Urinary bladder (tissue), 4 donors: ENCODE measurements around the gene ZNF654. TPM values are rescaled to one million over a fixed set of nuclear protein-coding genes. Genes with fewer than 3 reads are reported as not detected.

Source experiments
- DNase-seq: peaks from one replicate; pipeline ENCODE4 v3.0.0-alpha.2; 2015; ENCODE audit errors: extremely low spot score
- H3K27ac ChIP-seq: one replicate; pipeline ENCODE4 v1.5.1; 2013; ENCODE audit warnings: low read depth, mild to moderate bottlenecking, moderate library complexity
- H3K36me3 ChIP-seq: one replicate; pipeline ENCODE4 v1.6.1; 2013; ENCODE audit warnings: mild to moderate bottlenecking, moderate library complexity; ENCODE audit not compliant: insufficient read depth
- H3K4me1 ChIP-seq: one replicate; pipeline ENCODE4 v1.6.1; 2013; ENCODE audit warnings: mild to moderate bottlenecking, moderate library complexity; ENCODE audit not compliant: insufficient read depth
- H3K4me3 ChIP-seq: one replicate; pipeline ENCODE4 v1.5.1; 2013; ENCODE audit warnings: low read depth, low read length
- WGBS: extraction: QIAGEN DNeasy Blood & Tissue Kit; methylation state at CpG from one replicate; pipeline ENCODE4 v1.1.7; 2013; 5-methylcytosine and 5-hydroxymethylcytosine counted together
- polyA plus RNA-seq: library from polyadenylated mRNA; stranded (reverse); fragments of 200-250 nt; gene quantifications from one replicate; pipeline ENCODE4 v1.2.3, GENCODE V29; 2013
- total RNA-seq: library from RNA; depleted of rRNA; stranded (reverse); fragments of >200 nt; gene quantifications from one replicate; pipeline ENCODE4 v1.2.3, GENCODE V29; 2014
- donor health status: healthy with polysubstance abuse.
- donor health status: healthy.

Gene ZNF654
- total and polyA plus RNA-seq, 2 donors: 6.2 to 54.7 TPM

- Histone ChIP-seq H3K27ac (no peak overlapping the region), H3K4me3 (no peak overlapping the region), H3K36me3 (no peaks in the 10 kb centered on the region), H3K4me1 (no peaks in the 10 kb centered on the region)
- WGBS: 88% methylated on average over 5 of the region's 5 CpGs
- no peak for DNase-seq
Measured at GRCh38 chr3:88036221-88036620, 22.8 kb upstream of the ZNF654 start.

GRCh38 chr3:88038566-88038965 lies 20.5 kb upstream of the ZNF654 start:
- 45% methylated on average over 2 of the region's 2 CpGs for WGBS
- DNase-seq: no peak

DNA sequence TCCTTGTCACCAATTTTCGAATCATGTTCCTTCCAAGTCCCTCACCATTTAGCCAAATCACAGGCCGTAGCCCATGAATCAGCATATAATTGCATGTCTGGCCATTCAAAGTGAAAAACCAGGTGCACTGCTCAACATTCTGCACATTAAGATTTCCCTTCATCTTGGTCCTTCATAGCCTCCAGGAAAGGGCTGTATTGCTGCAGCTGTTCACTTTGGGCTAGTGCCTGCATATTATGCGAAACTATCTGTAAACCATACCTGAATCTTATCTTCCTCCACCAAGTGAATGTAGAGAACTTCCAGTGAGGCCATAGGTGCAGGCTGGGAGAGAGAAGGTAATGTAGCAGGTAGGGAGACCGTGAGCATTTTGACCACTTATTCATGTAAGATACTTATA lies 18.5 kb upstream of the ZNF654 start:
- 91% methylated on average over 4 of the region's 4 CpGs for WGBS
- H3K27ac ChIP-seq: no peak overlapping the region

More at GRCh38 chr3:88038566-88038965, 20.5 kb upstream of the ZNF654 start:
- Histone ChIP-seq H3K27ac (no peak overlapping the region), H3K36me3 (no peaks in the 10 kb centered on the region), H3K4me3 (no peak overlapping the region), H3K4me1 (no peaks in the 10 kb centered on the region)

DNA sequence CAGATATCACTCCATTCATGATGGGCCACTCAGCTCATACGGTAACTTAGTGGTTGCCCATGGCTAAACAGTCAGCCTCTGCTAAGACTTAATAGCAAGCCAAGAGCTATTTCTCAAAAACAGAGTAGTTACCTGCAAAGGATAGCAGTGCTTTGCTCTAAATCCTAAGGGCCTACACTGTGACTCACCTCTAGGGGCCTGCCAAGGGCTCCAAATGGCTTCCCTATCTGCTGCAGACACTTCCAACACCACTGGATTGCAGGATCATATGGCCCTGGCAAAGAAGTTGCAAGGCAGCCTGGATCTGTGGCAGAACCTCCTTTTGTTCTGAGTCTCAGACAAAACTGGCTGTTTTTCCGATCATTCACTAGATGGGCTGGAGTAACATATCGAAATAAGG lies 18.1 kb upstream of the ZNF654 start:
- no peaks in the 10 kb centered on the region for H3K4me1 ChIP-seq
- 96% methylated on average over 3 of the region's 3 CpGs for WGBS
- no peaks in the 10 kb centered on the region for H3K36me3 ChIP-seq
- DNase-seq: no peak
- H3K4me3 ChIP-seq: no peak overlapping the region
- no peak overlapping the region for H3K27ac ChIP-seq

More for the DNA sequence above, 18.5 kb upstream of the ZNF654 start:
- Histone ChIP-seq H3K4me1 (no peaks in the 10 kb centered on the region), H3K36me3 (no peaks in the 10 kb centered on the region), H3K4me3 (no peak overlapping the region)
- DNase-seq: no peak

GRCh38 chr3:88044411-88044810 lies 14.6 kb upstream of the ZNF654 start:
- Histone ChIP-seq H3K36me3 (no peaks in the 10 kb centered on the region), H3K27ac (no peak overlapping the region), H3K4me3 (no peak overlapping the region), H3K4me1 (no peaks in the 10 kb centered on the region)
- 20% methylated on average over 1 of the region's 1 CpG for WGBS
- DNase-seq: no peak

- Histone ChIP-seq H3K27ac (no peak overlapping the region), H3K36me3 (no peaks in the 10 kb centered on the region), H3K4me1 (no peaks in the 10 kb centered on the region), H3K4me3 (no peak overlapping the region)
- DNase-seq: no peak
- 83% methylated on average over 5 of the region's 5 CpGs for WGBS
Measured at GRCh38 chr3:88046766-88047165, 12.3 kb upstream of the ZNF654 start.

DNA sequence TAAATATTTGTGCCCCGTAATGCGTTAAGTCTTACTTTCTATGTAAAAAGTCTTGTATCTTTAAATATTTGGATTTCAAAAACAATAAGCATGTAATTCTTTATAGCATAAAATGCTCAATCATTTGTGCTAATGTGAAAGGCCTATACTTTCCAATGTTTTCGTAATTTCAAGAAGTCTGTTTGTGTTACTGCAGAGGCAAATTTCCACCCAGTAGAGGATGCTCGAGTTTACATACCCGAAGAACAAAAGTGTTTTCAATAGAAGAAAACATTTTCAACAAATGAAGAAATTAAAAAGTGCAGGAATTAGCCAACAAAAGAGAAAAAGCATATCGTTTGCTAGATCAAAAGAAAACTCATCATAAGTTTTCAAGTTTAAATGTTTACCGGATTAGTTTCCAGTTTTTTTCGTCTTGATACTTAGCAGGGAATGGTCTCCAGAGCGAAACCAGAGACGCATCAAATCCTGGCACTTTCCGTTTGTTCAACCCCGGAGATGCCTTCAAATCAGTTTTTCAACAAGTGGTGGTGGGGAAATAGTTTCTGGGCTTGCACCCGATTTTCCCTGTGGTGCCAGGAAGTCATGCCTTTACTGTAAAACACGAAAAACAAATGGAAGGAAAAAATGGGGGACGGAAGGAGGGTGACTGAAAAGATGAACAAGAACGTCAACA lies 1.3 kb upstream of the ZNF654 start:
- Histone ChIP-seq H3K4me3 (peak overlapping the region; percentile 91), H3K27ac (peak overlapping the region; percentile 97), H3K4me1 (no peaks in the 10 kb centered on the region), H3K36me3 (no peaks in the 10 kb centered on the region)
- DNase-seq: peak; percentile 13
- 9% methylated on average over 16 of the region's 16 CpGs for WGBS

- WGBS: 0% methylated on average over 24 of the region's 24 CpGs
- no peaks in the 10 kb centered on the region for H3K4me1 ChIP-seq
- no peaks in the 10 kb centered on the region for H3K36me3 ChIP-seq
- peak overlapping the region; percentile 91 for H3K4me3 ChIP-seq
- DNase-seq: no peak
- peak overlapping the region; percentile 97 for H3K27ac ChIP-seq
Measured at GRCh38 chr3:88058306-88058580, 812 bp upstream of the ZNF654 start.

DNA sequence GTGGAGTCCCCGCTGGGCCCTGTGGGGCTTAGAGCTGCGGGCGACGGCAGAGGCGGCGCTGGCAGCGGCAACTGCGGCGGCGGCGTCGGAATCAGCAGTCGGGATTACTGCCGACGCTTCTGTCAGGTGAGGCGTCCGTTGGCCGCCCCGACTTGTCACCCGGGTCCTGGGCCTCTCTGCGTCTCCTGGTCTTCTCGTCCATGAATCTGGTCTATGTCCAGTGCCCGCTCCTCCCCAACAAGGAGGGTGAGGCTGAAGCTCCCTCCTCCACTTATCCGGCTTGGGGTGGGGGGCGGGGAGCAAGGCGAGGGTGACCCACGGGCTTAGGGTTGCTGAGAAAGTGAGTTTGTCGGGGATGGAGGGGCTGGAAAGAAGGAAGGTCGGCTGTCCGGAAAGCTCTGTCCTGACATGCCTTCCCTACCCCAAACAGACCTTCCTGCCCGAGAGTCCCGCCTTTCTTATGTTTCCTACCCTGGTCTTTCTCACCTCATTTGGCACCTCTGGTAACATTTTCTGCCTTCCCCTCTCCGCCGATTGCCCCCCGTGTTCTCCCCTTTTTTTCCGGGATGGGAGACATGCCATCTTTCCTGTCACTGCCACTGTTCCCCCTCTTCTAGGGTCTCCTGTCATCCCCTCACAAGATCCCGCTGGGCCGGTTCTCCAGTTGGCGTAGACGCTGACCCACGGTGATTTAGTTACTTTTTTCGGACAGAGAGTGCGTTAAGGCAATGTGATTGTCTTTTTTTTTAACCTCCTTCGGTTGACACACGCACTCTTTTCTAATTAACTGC lies 520 bp downstream of the ZNF654 start:
- under 1% methylated on average over 45 of the region's 45 CpGs for WGBS
- DNase-seq: peak; percentile 4
- Histone ChIP-seq H3K36me3 (no peaks in the 10 kb centered on the region), H3K27ac (peak overlapping the region; percentile 94), H3K4me3 (peak overlapping the region; percentile 90), H3K4me1 (no peaks in the 10 kb centered on the region)

DNA sequence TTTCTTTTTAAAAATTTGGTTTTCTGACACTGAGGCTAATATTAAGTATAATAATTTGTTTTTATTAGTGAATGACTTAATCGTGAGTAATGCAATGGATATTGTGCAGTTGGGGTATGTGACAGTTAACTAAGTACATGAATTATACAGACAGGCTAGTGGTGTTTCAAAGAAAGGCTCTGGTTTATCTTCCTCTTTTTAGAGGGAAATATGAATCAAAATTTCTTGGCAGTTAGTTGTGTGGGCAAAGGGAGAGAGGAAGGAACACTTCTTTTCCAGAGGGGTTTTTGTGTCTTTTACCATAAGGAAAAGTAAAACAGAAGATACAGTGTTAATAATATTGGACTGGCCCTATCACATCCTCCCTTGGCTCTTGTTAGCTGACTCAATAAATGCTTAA lies 2.7 kb downstream of the ZNF654 start:
- no peaks in the 10 kb centered on the region for H3K4me1 ChIP-seq
- H3K36me3 ChIP-seq: no peaks in the 10 kb centered on the region
- DNase-seq: no peak
- no peak overlapping the region for H3K4me3 ChIP-seq
- WGBS: 25% methylated on average over 1 of the region's 1 CpG
- H3K27ac ChIP-seq: no peak overlapping the region

- no peaks in the 10 kb centered on the region for H3K36me3 ChIP-seq
- no peak overlapping the region for H3K27ac ChIP-seq
- H3K4me1 ChIP-seq: no peaks in the 10 kb centered on the region
- H3K4me3 ChIP-seq: no peak overlapping the region
- no peak for DNase-seq
- 90% methylated on average over 2 of the region's 2 CpGs for WGBS
Measured at GRCh38 chr3:88075072-88075471, 16.0 kb downstream of the ZNF654 start.

DNA sequence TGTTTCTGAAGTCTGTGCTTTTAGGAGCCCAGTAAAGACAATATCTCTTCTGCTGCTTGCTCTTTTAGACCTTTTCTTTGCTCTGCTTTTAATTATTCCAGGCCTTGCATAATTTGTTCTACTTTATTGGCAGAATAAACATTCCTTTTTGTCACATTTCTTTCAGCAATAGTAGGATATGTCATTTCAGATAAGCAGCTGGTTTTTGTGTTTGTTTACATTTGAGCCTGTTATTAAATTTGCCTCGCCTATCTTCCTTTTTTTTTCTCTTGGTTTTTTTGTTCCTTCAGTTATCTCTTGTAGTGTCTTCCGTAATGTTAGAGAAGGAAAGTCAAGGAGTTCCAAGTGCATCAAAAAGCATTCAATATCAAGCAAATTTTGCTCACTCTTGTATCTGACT lies 16.4 kb downstream of the ZNF654 start:
- DNase-seq: no peak
- Histone ChIP-seq H3K27ac (no peak overlapping the region), H3K4me1 (no peaks in the 10 kb centered on the region), H3K36me3 (no peaks in the 10 kb centered on the region), H3K4me3 (no peak overlapping the region)
- WGBS: 47% methylated on average over 2 of the region's 2 CpGs

DNA sequence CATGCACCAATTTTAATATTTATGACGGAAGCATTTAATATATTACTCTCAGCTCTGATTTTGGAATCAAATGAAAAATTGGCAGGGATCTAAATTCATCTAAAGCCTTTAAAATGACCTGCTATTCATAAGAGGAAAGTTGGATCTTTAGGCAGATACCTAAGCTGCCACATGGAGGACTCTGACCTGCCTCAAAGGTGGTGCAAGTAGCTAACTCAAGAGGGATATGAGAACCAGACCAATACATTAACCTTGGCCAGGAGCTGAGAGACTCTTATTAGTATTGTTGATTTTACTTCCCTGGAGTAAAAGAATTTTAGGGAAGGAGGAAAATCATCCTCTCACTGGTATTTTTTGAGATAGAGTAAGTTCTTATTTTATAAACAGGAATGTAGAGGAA lies 17.7 kb downstream of the ZNF654 start:
- no peak overlapping the region for H3K27ac ChIP-seq
- no peaks in the 10 kb centered on the region for H3K4me1 ChIP-seq
- 97% methylated on average over 1 of the region's 1 CpG for WGBS
- no peak for DNase-seq
- no peak overlapping the region for H3K4me3 ChIP-seq
- no peaks in the 10 kb centered on the region for H3K36me3 ChIP-seq

DNA sequence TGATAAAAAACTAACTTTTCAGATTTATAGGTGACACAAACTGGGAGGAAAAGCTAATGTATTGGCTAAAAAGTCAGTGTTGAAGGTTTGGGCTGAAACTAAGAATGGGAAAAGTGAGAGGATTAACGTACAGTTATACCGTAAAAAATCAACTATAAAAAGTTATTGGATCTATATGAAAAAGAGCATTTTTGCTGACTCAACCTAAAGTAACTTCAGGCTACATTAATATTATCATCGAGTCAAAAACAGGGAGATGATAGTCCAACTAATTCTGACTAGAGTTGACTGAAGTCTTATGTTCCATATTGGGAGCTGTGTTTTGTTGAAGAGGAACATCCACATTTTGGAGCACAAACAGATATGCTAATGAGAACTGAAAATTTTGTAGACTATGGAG lies 19.9 kb downstream of the ZNF654 start:
- Histone ChIP-seq H3K27ac (no peak overlapping the region), H3K4me3 (no peak overlapping the region), H3K36me3 (no peaks in the 10 kb centered on the region), H3K4me1 (no peaks in the 10 kb centered on the region)
- 96% methylated on average over 3 of the region's 3 CpGs for WGBS
- DNase-seq: no peak
